HG02981 (cell line): ENCODE data around the gene MED16.
"Not testable (repeated sequence)": the region's sequence is repeated elsewhere in the genome, so short reads cannot be mapped to it uniquely, and the experiment has no call there.

ENCODE experiments used
- ATAC-seq: cut with Tn5 transposase; IDR thresholded peaks from one replicate; pipeline ENCODE4 v1.9.1; 2021; ENCODE audit warnings: mild to moderate bottlenecking, moderate library complexity; ENCODE audit not compliant: unreplicated experiment

Gene MED16

DNA sequence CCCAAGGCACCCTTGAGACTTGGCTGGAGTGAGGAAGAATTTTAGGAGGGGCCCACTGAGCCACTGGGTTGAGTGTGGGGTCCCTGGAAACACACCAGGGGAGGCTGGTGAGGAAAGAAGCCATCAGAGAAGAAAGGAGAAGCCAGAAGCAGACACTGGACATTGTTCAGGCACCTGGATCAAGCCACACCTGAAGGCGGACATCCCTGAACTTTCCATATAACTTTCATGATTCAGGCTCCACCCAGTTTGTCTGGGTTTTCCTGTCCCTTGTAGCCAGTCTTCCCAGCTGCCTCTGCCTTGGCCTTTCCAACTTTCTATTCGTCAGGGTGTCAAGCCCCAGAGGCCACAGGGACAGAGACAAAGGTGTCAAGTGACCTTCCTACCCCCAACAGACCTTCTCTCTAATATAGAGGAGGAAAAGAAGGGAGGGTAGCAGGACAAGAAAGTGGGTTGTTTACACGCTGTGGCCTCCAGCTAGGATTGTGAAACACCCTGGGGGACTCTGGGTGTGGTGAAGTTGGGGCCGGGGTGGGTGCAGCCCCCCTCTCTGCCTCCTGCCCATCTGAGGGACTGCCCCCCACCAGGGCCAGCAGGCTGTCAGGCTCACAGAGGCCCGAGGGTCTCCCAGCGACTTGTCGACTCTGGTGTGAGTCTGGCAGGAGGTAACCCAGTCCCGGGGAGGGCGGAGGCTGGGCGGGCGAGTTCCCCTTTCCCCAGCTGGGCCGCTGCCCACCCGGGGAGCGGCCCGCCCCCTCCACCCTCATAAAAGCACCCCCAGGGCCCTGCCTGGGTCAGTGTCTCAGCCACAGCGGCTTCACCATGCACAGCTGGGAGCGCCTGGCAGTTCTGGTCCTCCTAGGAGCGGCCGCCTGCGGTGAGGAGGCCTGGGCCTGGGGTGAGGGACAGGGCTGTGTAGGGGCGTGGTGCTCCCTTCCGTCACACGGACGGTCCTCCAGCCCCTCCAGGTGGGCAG, 33.8 kb downstream of the MED16 start, which contains the start of gene CFD:
TSS of gene CFD (plus strand) at position 797 of the 976 bp plus-strand sequence. CDS start at position 823, 26 bp downstream.
- no peak for ATAC-seq

DNA sequence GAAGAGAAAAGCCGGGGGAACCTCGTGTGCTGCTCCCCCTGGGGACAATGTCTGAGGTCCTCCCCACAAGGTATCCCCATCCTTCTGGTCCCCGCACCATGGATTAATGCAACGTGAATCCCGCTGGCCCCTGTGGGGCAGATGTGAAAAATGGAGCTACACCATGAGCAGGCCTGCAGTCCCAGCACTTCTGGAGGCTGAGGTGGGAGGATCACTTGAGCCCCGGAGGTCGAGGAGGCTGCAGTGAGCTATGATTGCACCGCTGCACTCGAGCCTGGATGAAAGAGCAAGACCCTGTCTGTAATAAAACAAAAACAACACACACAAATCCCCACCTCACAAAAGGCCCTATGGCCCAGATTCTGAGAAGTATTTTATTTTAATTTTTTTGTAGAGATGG, 34.7 kb downstream of the MED16 start:
- ATAC-seq: no peak

DNA sequence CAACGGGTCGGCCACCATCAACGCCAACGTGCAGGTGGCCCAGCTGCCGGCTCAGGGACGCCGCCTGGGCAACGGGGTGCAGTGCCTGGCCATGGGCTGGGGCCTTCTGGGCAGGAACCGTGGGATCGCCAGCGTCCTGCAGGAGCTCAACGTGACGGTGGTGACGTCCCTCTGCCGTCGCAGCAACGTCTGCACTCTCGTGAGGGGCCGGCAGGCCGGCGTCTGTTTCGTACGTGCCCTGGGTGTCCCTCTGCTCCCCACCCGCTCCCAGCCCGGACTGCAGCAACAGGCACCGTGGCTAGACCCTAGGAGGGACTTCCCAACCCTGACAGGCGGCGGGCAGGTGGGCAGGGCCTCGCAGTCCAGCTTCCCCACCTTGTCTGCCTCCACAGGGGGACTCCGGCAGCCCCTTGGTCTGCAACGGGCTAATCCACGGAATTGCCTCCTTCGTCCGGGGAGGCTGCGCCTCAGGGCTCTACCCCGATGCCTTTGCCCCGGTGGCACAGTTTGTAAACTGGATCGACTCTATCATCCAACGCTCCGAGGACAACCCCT, 37.3 kb downstream of the MED16 start:
- no peak for ATAC-seq

DNA sequence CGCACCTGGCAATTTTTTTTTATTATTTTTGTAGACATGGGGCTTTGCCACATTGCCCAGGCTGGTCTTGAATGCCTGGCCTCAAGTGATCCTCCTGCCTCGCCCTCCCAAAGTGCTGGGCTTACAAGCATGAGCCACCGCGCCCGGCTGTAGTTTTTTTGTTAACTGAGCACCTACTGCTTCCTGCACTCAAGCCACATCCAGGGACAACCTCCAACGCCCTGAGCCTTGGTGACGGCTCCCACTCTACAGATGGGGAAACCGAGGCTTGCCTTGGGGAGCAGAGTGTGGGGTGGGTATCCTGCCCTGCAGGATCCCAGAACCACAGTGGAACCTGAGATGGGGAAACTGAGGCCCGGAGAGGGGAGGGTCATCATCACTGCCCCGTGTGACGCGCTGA, 37.8 kb downstream of the MED16 start:
- no peak for ATAC-seq

DNA sequence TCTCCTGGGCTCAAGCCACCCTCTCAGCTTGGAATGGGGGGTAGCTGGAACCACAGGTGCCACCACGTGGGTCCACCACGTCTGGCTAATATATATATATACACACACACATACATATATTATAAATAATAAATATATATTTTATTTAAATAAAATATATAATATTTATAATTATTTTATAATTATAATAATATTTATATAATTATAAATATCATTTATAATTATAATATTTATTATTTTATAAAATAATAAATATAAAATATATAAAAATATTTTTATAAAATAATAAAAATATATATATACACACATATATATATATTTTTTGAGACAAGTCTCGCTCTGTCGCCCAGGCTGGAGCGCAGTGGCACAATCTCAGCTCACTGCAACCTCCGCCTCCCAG, 38.4 kb downstream of the MED16 start:
- ATAC-seq: no peak

DNA sequence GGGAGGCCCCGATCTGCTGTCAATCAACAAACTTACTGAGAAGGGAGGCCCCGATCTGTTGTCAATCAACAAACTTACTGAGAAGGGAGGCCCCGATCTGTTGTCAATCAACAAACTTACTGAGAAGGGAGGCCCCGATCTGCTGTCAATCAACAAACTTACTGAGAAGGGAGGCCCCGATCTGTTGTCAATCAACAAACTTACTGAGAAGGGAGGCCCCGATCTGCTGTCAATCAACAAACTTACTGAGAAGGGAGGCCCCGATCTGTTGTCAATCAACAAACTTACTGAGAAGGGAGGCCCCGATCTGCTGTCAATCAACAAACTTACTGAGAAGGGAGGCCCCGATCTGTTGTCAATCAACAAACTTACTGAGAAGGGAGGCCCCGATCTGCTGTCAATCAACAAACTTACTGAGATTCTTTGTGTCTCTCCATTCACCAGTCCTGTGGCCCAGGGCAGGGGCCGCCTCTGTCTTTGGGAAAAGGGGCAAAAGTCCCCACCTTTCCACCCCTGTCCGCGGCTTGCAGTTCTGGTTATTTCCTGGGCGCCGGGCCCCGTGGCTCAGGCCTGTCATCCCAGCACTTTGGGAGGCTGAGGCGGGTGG, 39.3 kb downstream of the MED16 start:
- not testable (repeated sequence) for ATAC-seq

DNA sequence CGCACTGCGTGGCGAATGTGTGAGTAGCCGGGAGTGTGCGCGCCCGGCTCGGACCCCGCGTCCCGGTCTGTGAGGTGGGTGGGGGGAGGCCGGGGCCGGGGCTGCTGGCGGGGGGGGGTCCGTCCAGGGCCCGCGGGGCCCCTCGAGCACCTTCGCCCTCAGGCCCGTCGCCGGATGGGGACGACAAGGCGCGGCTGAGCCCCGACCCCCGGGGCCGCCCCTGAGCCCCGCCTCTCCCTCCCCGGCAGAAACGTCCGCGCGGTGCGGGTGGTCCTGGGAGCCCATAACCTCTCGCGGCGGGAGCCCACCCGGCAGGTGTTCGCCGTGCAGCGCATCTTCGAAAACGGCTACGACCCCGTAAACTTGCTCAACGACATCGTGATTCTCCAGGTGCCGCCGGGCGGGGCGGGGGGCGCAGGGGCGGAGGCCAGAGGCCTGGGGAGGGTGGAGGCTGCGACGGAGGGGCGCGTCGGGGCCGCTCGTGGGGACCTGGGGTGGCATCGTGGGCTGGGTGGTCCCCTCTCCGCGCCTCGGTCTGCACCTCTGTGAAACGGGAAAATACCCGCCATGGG, 39.9 kb downstream of the MED16 start:
- ATAC-seq: no peak

DNA sequence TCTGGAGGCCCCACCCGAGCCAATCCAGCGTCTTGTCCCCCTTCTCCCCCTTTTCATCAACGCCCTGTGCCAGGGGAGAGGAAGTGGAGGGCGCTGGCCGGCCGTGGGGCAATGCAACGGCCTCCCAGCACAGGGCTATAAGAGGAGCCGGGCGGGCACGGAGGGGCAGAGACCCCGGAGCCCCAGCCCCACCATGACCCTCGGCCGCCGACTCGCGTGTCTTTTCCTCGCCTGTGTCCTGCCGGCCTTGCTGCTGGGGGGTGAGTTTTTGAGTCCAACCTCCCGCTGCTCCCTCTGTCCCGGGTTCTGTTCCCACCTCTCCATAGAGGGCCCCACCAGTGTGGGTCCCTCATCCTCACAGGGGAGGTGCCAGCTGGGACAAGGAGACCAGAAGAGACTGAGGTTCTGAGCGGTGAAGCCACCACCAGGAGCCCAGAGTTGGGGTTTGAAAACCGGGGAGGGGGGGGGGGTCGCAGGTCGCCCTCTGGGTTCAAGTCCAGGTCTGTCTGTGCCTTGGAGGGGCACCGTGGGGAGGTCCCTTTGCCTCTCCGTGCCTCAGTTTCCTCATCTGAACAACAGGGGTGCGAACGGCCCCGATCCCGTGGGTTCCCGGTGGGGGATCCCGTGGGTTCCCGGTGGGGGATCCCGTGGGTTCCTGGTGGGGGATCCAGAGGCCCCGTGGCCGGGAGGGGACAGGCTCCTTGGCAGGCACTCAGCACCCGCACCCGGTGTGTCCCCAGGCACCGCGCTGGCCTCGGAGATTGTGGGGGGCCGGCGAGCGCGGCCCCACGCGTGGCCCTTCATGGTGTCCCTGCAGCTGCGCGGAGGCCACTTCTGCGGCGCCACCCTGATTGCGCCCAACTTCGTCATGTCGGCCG, 40.6 kb downstream of the MED16 start, which contains the start of gene ELANE:
TSS of gene ELANE (plus strand) at position 168 of the 878 bp plus-strand sequence. CDS start at position 194, 26 bp downstream.
- ATAC-seq: no peak

DNA sequence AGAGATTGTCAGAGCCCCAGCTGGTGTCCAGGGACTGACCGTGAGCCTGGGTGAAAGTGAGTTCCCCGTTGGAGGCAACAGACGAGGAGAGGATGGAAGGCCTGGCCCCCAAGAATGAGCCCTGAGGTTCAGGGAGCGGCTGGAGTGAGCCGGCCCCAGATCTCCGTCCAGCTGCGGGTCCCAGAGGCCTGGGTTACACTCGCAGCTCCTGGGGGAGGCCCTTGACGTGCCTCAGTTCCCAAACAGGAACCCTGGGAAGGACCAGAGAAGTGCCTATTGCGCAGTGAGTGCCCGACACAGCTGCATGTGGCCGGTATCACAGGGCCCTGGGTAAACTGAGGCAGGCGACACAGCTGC, 42.0 kb downstream of the MED16 start:
- ATAC-seq: no peak

DNA sequence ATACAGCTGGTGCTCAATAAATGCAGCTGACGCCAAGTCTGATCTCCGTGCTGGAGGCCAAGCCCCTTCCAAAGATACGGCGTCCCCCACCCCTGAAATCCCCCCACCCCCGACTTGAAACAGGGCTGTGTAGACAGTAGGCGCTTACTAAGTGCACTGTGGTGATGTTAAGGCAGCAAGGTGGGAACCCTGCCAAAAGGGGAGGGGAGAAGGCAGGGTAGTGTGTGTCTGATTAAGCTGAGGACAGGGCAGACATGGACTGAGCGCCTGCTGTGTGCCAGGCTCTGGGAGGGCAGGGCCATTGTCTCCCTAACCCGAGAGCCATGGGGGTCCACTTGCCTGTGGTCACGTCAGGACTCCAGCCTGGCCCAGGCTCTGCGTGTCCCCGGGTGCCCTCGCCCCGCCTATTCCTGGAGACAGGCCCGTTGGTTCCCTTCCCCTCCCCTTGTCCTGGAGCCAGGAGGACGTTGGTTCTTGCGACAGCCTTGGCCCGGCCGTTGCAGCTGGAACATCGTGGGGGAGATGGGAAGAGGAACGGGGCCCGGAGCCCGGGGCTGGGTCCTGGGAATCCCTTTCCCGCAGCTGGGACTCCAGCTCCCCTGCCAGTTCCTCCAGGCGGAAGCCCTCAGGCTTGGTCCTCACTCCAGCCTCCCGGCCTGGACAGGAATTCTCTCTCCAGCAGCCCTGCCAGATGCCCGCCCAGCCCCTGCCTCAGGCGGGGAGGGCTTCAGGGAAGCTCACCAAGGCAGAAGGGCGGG, 42.6 kb downstream of the MED16 start:
- no peak for ATAC-seq

DNA sequence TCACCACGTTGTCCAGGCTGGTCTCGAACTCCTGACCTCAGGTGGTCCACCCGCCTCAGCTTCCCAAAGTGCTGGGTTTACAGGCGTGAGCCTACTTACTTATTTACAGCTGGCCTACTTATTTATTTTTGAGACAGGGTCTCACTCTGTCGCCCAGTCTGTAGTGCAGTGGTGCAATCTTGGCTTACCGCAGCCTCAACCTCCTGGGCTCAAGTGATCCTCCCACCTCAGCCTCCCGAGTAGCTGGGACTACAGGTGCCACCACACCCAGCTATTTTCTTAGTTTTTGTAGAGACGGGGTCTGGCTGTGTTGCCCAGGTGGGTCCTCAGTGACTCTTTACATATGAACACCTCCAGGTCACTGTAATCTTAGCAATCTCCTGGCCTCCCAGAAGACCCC, 43.8 kb downstream of the MED16 start:
- ATAC-seq: not testable (repeated sequence)

DNA sequence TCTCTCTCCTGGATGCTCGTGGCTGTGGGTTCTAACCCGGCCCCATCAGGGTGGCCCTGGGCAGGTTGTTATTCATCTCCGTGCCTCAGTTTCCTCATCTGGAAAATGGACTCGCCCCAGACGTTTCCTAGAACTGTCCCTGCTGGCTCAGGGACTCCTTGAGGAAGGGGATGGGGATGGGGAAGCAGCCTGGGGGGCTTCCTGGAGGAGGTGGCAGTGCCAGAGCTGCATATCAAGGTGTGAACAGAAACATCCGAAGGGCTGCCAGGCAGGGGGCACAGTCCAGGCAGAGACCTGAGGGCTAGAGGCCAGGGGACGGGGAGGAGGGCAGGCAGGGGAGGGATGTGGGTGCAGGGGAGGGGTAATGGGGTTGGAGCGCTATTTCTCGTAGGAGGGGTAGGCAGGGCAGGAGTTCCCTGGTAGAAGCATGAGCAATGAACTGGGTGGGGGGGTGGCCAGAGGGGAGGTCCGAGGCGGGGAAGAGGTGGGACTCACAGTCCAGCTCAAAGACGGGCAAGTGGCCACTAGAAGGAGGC, 44.5 kb downstream of the MED16 start:
- no peak for ATAC-seq

DNA sequence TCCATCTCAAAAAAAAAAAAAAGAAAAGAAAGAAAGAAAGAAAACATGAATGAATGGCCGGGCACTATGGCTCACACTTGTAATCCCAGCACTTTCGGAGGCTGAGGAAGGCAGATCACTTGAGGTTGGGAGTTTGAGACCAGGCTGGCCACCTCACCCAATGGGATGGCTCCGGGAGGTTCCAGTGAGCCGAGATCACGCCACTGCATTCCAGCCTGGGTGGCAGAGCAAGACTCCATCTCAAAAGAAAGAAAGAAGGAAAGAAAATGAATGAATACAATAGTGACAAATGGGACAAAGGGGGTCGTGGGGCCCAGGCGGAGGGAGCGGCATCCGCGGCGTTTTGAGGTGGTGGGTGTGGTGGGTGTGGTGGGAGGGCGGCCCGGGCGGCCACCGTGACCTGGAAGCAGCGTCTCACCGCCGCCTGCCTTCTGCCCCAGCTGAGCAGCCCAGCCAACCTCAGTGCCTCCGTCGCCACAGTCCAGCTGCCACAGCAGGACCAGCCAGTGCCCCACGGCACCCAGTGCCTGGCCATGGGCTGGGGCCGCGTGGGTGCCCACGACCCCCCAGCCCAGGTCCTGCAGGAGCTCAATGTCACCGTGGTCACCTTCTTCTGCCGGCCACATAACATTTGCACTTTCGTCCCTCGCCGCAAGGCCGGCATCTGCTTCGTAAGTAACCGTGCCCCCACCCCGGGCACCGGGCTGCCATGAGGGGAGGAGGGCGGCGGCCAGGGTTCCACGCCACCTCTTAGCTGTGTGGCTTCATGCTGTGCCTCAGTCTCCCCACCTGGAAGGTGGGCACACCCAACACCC, 47.1 kb downstream of the MED16 start:
- no peak for ATAC-seq

DNA sequence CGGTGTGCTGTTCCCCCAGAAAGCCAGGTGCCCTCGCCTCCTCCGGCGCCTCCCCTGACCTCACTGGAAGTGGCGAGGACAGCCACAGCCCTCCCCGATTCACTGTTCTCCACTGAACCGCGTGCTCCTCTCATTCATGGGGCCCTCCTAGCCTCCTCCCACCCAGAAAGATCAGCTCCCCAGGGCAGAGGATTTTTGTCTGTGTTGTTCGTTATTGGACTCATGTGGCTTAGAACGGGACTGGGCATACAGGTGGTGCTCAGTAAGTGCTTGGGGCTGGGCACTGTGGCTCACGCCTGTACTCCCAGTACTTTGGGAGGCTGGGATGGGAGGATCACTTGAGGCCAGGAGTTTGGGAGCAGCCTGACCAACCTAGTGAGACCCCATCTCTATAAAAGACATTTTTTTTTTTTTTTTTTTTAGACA, 48.4 kb downstream of the MED16 start:
- no peak for ATAC-seq

DNA sequence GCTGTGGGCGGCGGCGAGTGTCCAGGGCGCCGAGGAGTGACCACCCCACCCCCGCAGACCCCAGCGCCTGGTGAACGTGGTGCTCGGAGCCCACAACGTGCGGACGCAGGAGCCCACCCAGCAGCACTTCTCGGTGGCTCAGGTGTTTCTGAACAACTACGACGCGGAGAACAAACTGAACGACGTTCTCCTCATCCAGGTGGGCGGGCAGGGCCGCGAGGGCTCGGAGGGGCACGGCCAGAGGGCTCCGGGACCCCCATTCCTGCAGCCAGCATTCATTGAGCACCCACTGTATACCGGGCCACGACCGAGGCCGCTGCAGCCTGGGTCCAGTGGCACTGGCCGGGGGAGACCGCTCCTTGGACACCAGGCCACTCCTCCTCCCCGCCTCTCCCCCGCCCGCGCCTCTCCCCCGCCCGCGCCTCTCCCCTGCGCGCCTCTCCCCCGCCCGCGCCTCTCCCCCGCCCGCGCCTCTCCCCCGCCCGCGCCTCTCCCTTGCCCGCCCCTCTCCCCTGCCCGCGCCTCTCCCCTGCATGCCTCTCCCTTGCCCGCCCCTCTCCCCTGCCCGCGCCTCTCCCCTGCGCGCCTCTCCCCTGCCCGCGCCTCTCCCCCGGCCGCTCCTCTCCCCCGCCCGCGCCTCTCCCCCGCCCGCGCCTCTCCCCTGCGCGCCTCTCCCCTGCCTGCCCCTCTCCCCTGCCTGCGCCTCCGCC, 49.0 kb downstream of the MED16 start:
- ATAC-seq: no peak

DNA sequence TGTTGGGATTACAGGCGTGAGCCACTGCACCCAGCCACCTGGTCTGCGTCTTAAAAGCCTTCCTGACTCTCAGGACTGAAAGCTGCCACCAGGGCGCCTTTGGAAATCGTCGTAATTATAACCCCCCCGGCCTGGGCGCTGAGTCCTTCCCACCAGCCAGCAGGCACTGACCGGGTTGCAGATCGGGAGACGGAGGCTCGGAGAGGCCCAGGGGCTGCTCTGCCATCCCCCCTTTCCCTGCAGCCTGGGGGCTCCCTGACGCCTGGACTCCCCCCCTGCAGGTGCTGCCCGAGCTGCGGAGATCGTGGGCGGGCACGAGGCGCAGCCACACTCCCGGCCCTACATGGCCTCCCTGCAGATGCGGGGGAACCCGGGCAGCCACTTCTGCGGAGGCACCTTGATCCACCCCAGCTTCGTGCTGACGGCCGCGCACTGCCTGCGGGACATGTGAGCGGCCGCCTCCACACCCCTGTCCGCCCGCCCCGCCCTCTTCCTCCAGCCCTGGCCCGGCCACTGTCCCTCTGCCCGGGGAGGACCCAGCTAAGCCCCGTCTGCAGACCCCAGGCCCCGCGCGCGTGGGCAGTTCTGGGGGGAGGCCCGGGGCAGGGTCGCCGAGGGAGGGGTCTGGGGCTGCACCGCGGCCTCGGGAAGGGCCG, 49.7 kb downstream of the MED16 start:
- no peak for ATAC-seq

DNA sequence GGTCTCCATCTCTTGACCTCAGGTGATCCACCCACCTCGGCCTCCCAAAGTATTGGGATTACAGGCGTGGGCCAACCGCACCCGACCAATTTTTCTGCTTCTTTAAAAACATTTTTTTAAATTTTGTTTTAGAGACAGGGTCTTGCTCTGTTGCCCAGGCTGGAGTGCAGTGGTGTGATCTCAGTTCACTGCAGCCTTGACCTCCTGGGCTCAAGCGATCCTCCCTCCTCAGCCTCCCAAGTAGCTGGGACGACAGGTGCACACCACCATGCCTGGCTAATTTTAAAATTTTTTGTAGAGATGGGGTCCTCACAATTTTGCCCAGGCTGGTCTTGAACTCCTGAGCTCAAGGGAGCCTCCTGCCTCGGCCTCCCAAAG, 50.2 kb downstream of the MED16 start:
- ATAC-seq: not testable (repeated sequence)
